Astrocyte (in vitro differentiated cells and primary cell): ENCODE data around the gene KCNG1.

Experiments used
- CTCF ChIP-seq: IDR thresholded peaks from 2 replicates; pipeline ENCODE4 v1.5.1; 2011; ENCODE audit warnings: low read depth, mild to moderate bottlenecking, inconsistent platforms, low read length, moderate library complexity; ENCODE audit not compliant: insufficient read depth
- EZH2 ChIP-seq: IDR thresholded peaks from 2 replicates; pipeline ENCODE4 v1.6.1; 2012; ENCODE audit warnings: mild to moderate bottlenecking, low read length, inconsistent platforms; ENCODE audit not compliant: insufficient read depth

GRCh38 chr20:51036226-51036625 is 13.3 kb upstream of the KCNG1 start:
- TF ChIP-seq CTCF (no peak), EZH2 (no peak)
